IMR-90 (cell line): ENCODE data around the gene KCNQ5. TPM values are rescaled to one million over a fixed set of nuclear protein-coding genes. Genes with fewer than 3 reads are reported as not detected.

Experiments
- ATAC-seq: fragments of 200-7000 bp; cut with Tn5 transposase; 2 replicates; pipeline ENCODE4 v1.9.1; 2020; ENCODE audit warnings: low read depth, mild to moderate bottlenecking, moderate library complexity
- BruUV-seq: library from RNA; stranded (reverse); fragments of 400-500 nt; replicated peaks from 2 replicates; lab custom pipeline; 2021; lab: Mats Ljungman, UMichigan
- CTCF ChIA-PET: fragments of 300-600 bp; formaldehyde crosslinking; extraction: SDS; loops from one replicate; lab custom pipeline; 2021; ENCODE audit warnings: antibody characterized with exemption; lab: Yijun Ruan, JAX
- POLR2A ChIA-PET: fragments of 300-600 bp; sonication (Branson Sonifier 250); formaldehyde crosslinking; loops from one replicate; lab custom pipeline; 2022; ENCODE audit warnings: antibody characterized with exemption; ENCODE audit not compliant: unreplicated experiment; lab: Charles Lee
- DNase-seq: peaks from one replicate; pipeline ENCODE4 v3.0.0; 2013
- H2AFZ ChIP-seq: replicated peaks from 2 replicates; pipeline ENCODE3; 2013; ENCODE audit warnings: low read length, mild to moderate bottlenecking; ENCODE audit not compliant: poor library complexity
- H2AK5ac ChIP-seq: 2 replicates; pipeline ENCODE4 v1.6.1; 2013; ENCODE audit warnings: low read depth, low read length, inconsistent platforms
- H2AK9ac ChIP-seq: replicated peaks from 2 replicates; pipeline ENCODE3; 2013; ENCODE audit warnings: mild to moderate bottlenecking, low read depth, low read length, moderate library complexity; ENCODE audit not compliant: poor library complexity
- H2BK120ac ChIP-seq: 2 replicates; pipeline ENCODE4 v1.6.1; 2013; ENCODE audit warnings: low read depth, low read length, inconsistent platforms
- H2BK15ac ChIP-seq: 3 replicates; pipeline ENCODE4 v1.6.1; 2013; ENCODE audit warnings: low read depth, low read length, inconsistent platforms
- H2BK20ac ChIP-seq: 2 replicates; pipeline ENCODE4 v1.6.1; 2013; ENCODE audit warnings: low read depth, mild to moderate bottlenecking, inconsistent platforms, low read length, moderate library complexity
- H2BK5ac ChIP-seq: 2 replicates; pipeline ENCODE4 v1.6.1; 2013; ENCODE audit warnings: mild to moderate bottlenecking, low read depth, low read length, inconsistent platforms; ENCODE audit not compliant: poor library complexity, severe bottlenecking
- H3K14ac ChIP-seq: replicated peaks from 2 replicates; pipeline ENCODE4 v1.6.1; 2013; ENCODE audit warnings: low read depth, low read length, inconsistent platforms
- H3K18ac ChIP-seq: 2 replicates; pipeline ENCODE4 v1.6.1; 2013; ENCODE audit warnings: low read depth, low read length, control low read depth
- H3K23ac ChIP-seq: 2 replicates; pipeline ENCODE4 v1.6.1; 2013; ENCODE audit warnings: low read depth, low read length, inconsistent platforms
- H3K27ac ChIP-seq: 2 replicates; pipeline ENCODE4 v1.5.1; 2013; ENCODE audit warnings: mild to moderate bottlenecking, control low read depth, low read length; ENCODE audit not compliant: insufficient read depth
- H3K27me3 ChIP-seq: 2 replicates; pipeline ENCODE4 v1.6.1; 2013; ENCODE audit warnings: low read length; ENCODE audit not compliant: control insufficient read depth, insufficient read depth
- H3K36me3 ChIP-seq: 2 replicates; pipeline ENCODE4 v1.6.1; 2013; ENCODE audit warnings: low read length, mixed read lengths; ENCODE audit not compliant: control insufficient read depth, insufficient read depth
- H3K4ac ChIP-seq: 2 replicates; pipeline ENCODE4 v1.6.1; 2013; ENCODE audit warnings: low read depth, low read length, inconsistent platforms
- H3K4me1 ChIP-seq: 2 replicates; pipeline ENCODE4 v1.6.1; 2013; ENCODE audit warnings: low read length, mixed read lengths; ENCODE audit not compliant: control insufficient read depth, insufficient read depth
- H3K4me2 ChIP-seq: 2 replicates; pipeline ENCODE4 v1.6.1; 2013; ENCODE audit warnings: low read depth, mild to moderate bottlenecking, control low read depth, low read length, moderate library complexity
- H3K4me3 ChIP-seq: 2 replicates; pipeline ENCODE4 v1.5.1; 2013; ENCODE audit warnings: low read depth, mild to moderate bottlenecking, control low read depth, low read length, moderate library complexity; ENCODE audit not compliant: insufficient read depth
- H3K56ac ChIP-seq: 2 replicates; pipeline ENCODE4 v1.6.1; 2013; ENCODE audit warnings: low read length, inconsistent platforms; ENCODE audit not compliant: insufficient read depth; ENCODE audit errors: extremely low read depth
- H3K79me1 ChIP-seq, 2 experiments: 2 replicates each; pipeline ENCODE4 v1.6.1; 2013; ENCODE audit warnings: low read length in 2 of 2, inconsistent platforms in 1 of 2, low read depth in 1 of 2
- H3K9ac ChIP-seq: 2 replicates; pipeline ENCODE4 v1.6.1; 2013; ENCODE audit warnings: low read depth, low read length, control low read depth
- H3K9me1 ChIP-seq: 2 replicates; pipeline ENCODE4 v1.6.1; 2013; ENCODE audit warnings: low read length, inconsistent platforms; ENCODE audit not compliant: insufficient read depth
- H3K9me3 ChIP-seq: 2 replicates; pipeline ENCODE4 v1.6.1; 2013; ENCODE audit warnings: low read length; ENCODE audit not compliant: control insufficient read depth, insufficient read depth
- H4K20me1 ChIP-seq: 2 replicates; pipeline ENCODE4 v1.6.1; 2013; ENCODE audit warnings: low read length, inconsistent platforms; ENCODE audit not compliant: insufficient read depth
- H4K5ac ChIP-seq: 2 replicates; pipeline ENCODE4 v1.6.1; 2013; ENCODE audit warnings: mild to moderate bottlenecking, low read depth, low read length, control low read depth
- H4K8ac ChIP-seq, 2 experiments: 2 replicates each; pipeline ENCODE4 v1.6.1; 2013; ENCODE audit warnings: low read depth in 2 of 2, low read length in 2 of 2, control low read depth in 1 of 2, inconsistent platforms in 1 of 2
- H4K91ac ChIP-seq: 2 replicates; pipeline ENCODE4 v1.6.1; 2013; ENCODE audit warnings: low read depth, low read length, inconsistent platforms; ENCODE audit not compliant: insufficient read depth
- BHLHE40 ChIP-seq: fragments of 150-350 bp; IDR thresholded peaks from 2 replicates; pipeline ENCODE4 v1.6.1; 2016; ENCODE audit warnings: mild to moderate bottlenecking, low read depth, low read length
- CEBPB ChIP-seq: IDR thresholded peaks from 2 replicates; pipeline ENCODE4 v1.6.1; 2012; ENCODE audit warnings: low read depth, low read length, improper control_type of control experiment
- CHD1 ChIP-seq: IDR thresholded peaks from 2 replicates; pipeline ENCODE4 v1.6.1; 2012; ENCODE audit warnings: low read depth, low read length, improper control_type of control experiment
- FOS ChIP-seq: fragments of 150-350 bp; IDR thresholded peaks from 2 replicates; pipeline ENCODE4 v1.6.1; 2016; ENCODE audit warnings: low read depth, low read length
- MAFK ChIP-seq: IDR thresholded peaks from 2 replicates; pipeline ENCODE4 v1.6.1; 2012; ENCODE audit warnings: low read depth, low read length, improper control_type of control experiment
- MAZ ChIP-seq: IDR thresholded peaks from 2 replicates; pipeline ENCODE4 v1.6.1; 2012; ENCODE audit warnings: low read depth, mild to moderate bottlenecking, low read length, improper control_type of control experiment, moderate library complexity, borderline replicate concordance
- MXI1 ChIP-seq: IDR thresholded peaks from 2 replicates; pipeline ENCODE4 v1.6.1; 2012; ENCODE audit warnings: low read depth, mild to moderate bottlenecking, low read length, moderate library complexity, borderline replicate concordance
- NFE2L2 ChIP-seq: fragments of 150-350 bp; IDR thresholded peaks from 2 replicates; pipeline ENCODE4 v1.6.1; 2016; ENCODE audit warnings: low read depth, mild to moderate bottlenecking, low read length
- POLR2A ChIP-seq: IDR thresholded peaks from 2 replicates; pipeline ENCODE4 v1.6.1; 2012; ENCODE audit warnings: mild to moderate bottlenecking, low read depth, low read length
- RAD21 ChIP-seq: IDR thresholded peaks from 2 replicates; pipeline ENCODE4 v1.6.1; 2012; ENCODE audit warnings: low read length, improper control_type of control experiment
- RCOR1 ChIP-seq: IDR thresholded peaks from 2 replicates; pipeline ENCODE4 v1.6.1; 2012; ENCODE audit warnings: mild to moderate bottlenecking, low read length, improper control_type of control experiment; ENCODE audit not compliant: insufficient replicate concordance
- RFX5 ChIP-seq: IDR thresholded peaks from 2 replicates; pipeline ENCODE4 v1.8.0; 2012; ENCODE audit warnings: low read depth, mild to moderate bottlenecking, low read length, moderate library complexity
- SMC3 ChIP-seq: fragments of 150-350 bp; IDR thresholded peaks from 2 replicates; pipeline ENCODE4 v1.6.1; 2016; ENCODE audit warnings: low read depth, mild to moderate bottlenecking, antibody characterized with exemption, low read length, moderate library complexity
- WGBS, 2 experiments: methylation state at CpG; one replicate each; pipeline versions ENCODE4 v1.1.5 to v1.1.7; 2013; ENCODE audit warnings: missing lambda C conversion rate in 2 of 2; ENCODE audit not compliant: insufficient read length in 1 of 2; ENCODE audit errors: extremely low coverage in 2 of 2; 5-methylcytosine and 5-hydroxymethylcytosine counted together
- dilution Hi-C: fragments of 300-500 bp; cut with HindIII; formaldehyde crosslinking; loops from one replicate; pipeline ENCODE4 v1.14.3; 2018; ENCODE audit warnings: low sequenced_read_pairs; ENCODE audit not compliant: unreplicated experiment
- in situ Hi-C: fragments of 300-500 bp; cut with MboI; formaldehyde crosslinking; loops from 3 replicates; pipeline ENCODE4 v1.14.3; 2019; ENCODE audit warnings: low sequenced_read_pairs, inconsistent platforms, mixed read lengths
- intact Hi-C: fragments of 100-400 bp; cut with micrococcal nuclease; formaldehyde crosslinking; loops from 2 replicates; pipeline ENCODE4 v1.10.0; 2022
- polyA plus RNA-seq, 3 experiments: library from polyadenylated mRNA; depleted of rRNA; stranded (reverse); fragments of >200 nt; gene quantifications; 2 replicates each; pipeline ENCODE4 v1.2.3, GENCODE V29; 2012; ENCODE audit warnings: low replicate concordance in 1 of 3
- total RNA-seq: library from RNA; depleted of rRNA; stranded (reverse); fragments of >200 nt; gene quantifications from 2 replicates; pipeline ENCODE4 v1.2.3, GENCODE V29; 2012
- TF ChIP-seq, protein P1 (sequence below): conservative IDR thresholded peaks from 2 replicates; pipeline ENCODE4 v1.5.1; 2012; ENCODE audit warnings: mild to moderate bottlenecking, low read depth, low read length, improper control_type of control experiment
- TF ChIP-seq, protein P2 (sequence below): fragments of 150-350 bp; IDR thresholded peaks from 2 replicates; pipeline ENCODE4 v1.6.1; 2017; ENCODE audit warnings: mild to moderate bottlenecking, antibody characterized with exemption, low read length, low read depth
- TF ChIP-seq, protein P3 (sequence below): fragments of 150-350 bp; IDR thresholded peaks from 2 replicates; pipeline ENCODE4 v1.6.1; 2016; ENCODE audit warnings: low read depth, mild to moderate bottlenecking, low read length, moderate library complexity, borderline replicate concordance

The KCNQ5 gene
- total and polyA plus RNA-seq, 2 of the 4 experiments (the other 2 are of a cell fraction), result 0.75 to 1.3 TPM

DNA sequence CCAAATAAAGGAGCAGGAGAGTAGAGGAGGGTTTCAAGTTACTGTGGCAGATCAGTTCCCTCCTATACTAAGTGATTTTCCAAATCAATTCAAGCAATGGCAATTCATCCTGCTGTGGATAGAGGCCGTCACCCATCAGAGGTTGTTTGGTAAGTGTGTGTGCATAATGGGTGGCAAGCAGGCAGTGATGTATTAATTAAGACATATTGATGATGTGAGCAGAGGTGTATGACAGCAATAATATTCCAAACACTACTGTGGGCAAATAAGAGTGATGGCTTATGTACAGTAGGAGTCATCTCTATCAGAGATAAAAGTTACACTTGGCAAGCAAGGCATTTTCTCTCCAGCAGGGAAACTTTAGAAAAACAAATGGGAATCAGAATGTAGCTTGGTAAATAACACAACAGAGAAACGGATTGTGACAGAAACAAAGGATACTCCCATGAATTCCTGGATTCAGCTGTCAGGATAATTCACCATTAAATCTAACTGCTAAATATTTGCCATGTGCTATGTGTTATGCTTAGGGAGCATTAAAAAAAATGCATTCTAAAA lies 407.1 kb downstream of the KCNQ5 start:
- CTCF ChIA-PET, result no interaction called here

More for the DNA sequence above, 407.1 kb downstream of the KCNQ5 start:
- Histone ChIP-seq H3K23ac (no peak overlapping the region), H2BK15ac (no peak overlapping the region), H4K8ac (no peak overlapping the region), H2BK120ac (no peak overlapping the region), H3K4ac (no peak overlapping the region), H3K9me3 (no peaks in the 10 kb centered on the region), H4K91ac (no peak overlapping the region), H3K4me3 (no peak overlapping the region), H2BK20ac (no peak overlapping the region), H2AK5ac (no peak overlapping the region), H2AFZ (no peak overlapping the region), H3K27me3 (no peaks in the 10 kb centered on the region), H3K18ac (no peak overlapping the region), H2BK5ac (no peak overlapping the region), H3K9ac (no peak overlapping the region), H3K36me3 (no peaks in the 10 kb centered on the region), H4K5ac (no peak overlapping the region), H4K20me1 (no peaks in the 10 kb centered on the region), H3K4me2 (no peak overlapping the region), H3K56ac (no peak overlapping the region), H2AK9ac (no peak overlapping the region), H3K4me1 (peaks cover 3% of the 10 kb centered on the region), H3K27ac (no peak overlapping the region), H3K9me1 (no peaks in the 10 kb centered on the region), H3K14ac (no peak overlapping the region), H3K79me1 (no peaks in the 10 kb centered on the region; a peak in 1 of 4 replicates)
- WGBS, 2 experiments, result no CpG with 5 or more reads among the region's 2 CpGs
- DNase-seq (no peak), ATAC-seq (no peak)
- in situ Hi-C loops, result no loop called here
- POLR2A ChIA-PET, result no interaction called here
- TF ChIP-seq NFE2L2 (no peak), MXI1 (no peak), MAFK (no peak), POLR2A (no peak), RFX5 (no peak), SMC3 (no peak), RAD21 (no peak), RCOR1 (no peak), CHD1 (no peak), CEBPB (no peak), FOS (no peak), BHLHE40 (no peak), MAZ (no peak)
- TF ChIP-seq, protein P1, sequence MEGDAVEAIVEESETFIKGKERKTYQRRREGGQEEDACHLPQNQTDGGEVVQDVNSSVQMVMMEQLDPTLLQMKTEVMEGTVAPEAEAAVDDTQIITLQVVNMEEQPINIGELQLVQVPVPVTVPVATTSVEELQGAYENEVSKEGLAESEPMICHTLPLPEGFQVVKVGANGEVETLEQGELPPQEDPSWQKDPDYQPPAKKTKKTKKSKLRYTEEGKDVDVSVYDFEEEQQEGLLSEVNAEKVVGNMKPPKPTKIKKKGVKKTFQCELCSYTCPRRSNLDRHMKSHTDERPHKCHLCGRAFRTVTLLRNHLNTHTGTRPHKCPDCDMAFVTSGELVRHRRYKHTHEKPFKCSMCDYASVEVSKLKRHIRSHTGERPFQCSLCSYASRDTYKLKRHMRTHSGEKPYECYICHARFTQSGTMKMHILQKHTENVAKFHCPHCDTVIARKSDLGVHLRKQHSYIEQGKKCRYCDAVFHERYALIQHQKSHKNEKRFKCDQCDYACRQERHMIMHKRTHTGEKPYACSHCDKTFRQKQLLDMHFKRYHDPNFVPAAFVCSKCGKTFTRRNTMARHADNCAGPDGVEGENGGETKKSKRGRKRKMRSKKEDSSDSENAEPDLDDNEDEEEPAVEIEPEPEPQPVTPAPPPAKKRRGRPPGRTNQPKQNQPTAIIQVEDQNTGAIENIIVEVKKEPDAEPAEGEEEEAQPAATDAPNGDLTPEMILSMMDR, result no peak
- TF ChIP-seq, protein P2, sequence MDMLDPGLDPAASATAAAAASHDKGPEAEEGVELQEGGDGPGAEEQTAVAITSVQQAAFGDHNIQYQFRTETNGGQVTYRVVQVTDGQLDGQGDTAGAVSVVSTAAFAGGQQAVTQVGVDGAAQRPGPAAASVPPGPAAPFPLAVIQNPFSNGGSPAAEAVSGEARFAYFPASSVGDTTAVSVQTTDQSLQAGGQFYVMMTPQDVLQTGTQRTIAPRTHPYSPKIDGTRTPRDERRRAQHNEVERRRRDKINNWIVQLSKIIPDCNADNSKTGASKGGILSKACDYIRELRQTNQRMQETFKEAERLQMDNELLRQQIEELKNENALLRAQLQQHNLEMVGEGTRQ, result no peak
- TF ChIP-seq, protein P3, sequence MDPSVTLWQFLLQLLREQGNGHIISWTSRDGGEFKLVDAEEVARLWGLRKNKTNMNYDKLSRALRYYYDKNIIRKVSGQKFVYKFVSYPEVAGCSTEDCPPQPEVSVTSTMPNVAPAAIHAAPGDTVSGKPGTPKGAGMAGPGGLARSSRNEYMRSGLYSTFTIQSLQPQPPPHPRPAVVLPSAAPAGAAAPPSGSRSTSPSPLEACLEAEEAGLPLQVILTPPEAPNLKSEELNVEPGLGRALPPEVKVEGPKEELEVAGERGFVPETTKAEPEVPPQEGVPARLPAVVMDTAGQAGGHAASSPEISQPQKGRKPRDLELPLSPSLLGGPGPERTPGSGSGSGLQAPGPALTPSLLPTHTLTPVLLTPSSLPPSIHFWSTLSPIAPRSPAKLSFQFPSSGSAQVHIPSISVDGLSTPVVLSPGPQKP, result no peak
- intact Hi-C loops, result no loop called here
- dilution Hi-C loops, result no loop called here
- no TSS peak for BruUV-seq
